Prostate gland (tissue), 2 donors: Measurements from ENCODE around the gene ATE1. TPM values are rescaled to one million over a fixed set of nuclear protein-coding genes. Genes with fewer than 3 reads are reported as not detected.

Experiments
- DNase-seq: peaks from one replicate; pipeline ENCODE4 v3.0.0-alpha.2; 2019; ENCODE audit warnings: low spot score
- H3K27ac ChIP-seq, 2 donors: fragments of 200-600 bp; sonication (generic); 2 replicates each; pipeline ENCODE4 v1.5.1; 2017 to 2019
- H3K27me3 ChIP-seq: fragments of 200-600 bp; sonication (generic); replicated peaks from 2 replicates; pipeline ENCODE4 v1.5.1; 2019; ENCODE audit not compliant: insufficient read depth
- H3K36me3 ChIP-seq, 2 donors: fragments of 200-600 bp; sonication (generic); 1 replicate in 1 of 2; 2 replicates in 1 of 2; pipeline versions ENCODE4 v1.5.1 to v1.8.1; 2017 to 2019
- H3K4me1 ChIP-seq: fragments of 200-600 bp; sonication (generic); replicated peaks from 2 replicates; pipeline ENCODE4 v1.5.1; 2019
- H3K4me3 ChIP-seq, 2 donors: fragments of 200-600 bp; sonication (generic); 2 replicates each; pipeline ENCODE4 v1.5.1; 2017 to 2019
- H3K9me3 ChIP-seq: fragments of 200-600 bp; sonication (generic); 2 replicates; pipeline ENCODE4 v1.5.1; 2017
- CTCF ChIP-seq, 4 experiments: fragments of 200-600 bp in 2 of 4; fragments of 450-650 bp in 2 of 4; sonication (generic) in 2 of 4; IDR thresholded peaks; 1 replicate in 3 of 4; 2 replicates in 1 of 4; pipeline ENCODE4 v1.5.1; 2016 to 2019; ENCODE audit warnings: antibody characterized with exemption in 4 of 4, mild to moderate bottlenecking in 2 of 4, moderate library complexity in 2 of 4
- POLR2A ChIP-seq: fragments of 450-650 bp; IDR thresholded peaks from one replicate; pipeline ENCODE4 v1.6.1; 2016; ENCODE audit warnings: antibody characterized with exemption, mild to moderate bottlenecking
- POLR2AphosphoS5 ChIP-seq: sonication (generic); formaldehyde crosslinking; IDR thresholded peaks from one replicate; pipeline ENCODE4 v1.6.1; 2017; ENCODE audit warnings: antibody characterized with exemption
- whole genome bisulfite sequencing: methylation state at CpG from one replicate; pipeline ENCODE4 v1.1.5; 2018; 5-methylcytosine and 5-hydroxymethylcytosine counted together
- intact Hi-C: fragments of 100-400 bp; cut with DNase I; formaldehyde crosslinking; loops from one replicate; pipeline ENCODE4 v1.14.2; 2022
- total RNA-seq, 2 donors: library from RNA; depleted of rRNA; stranded (reverse); fragments of >200 nt; gene quantifications; one replicate each; pipeline ENCODE4 v1.1.0, GENCODE V29; 2016

ATE1 gene
- total RNA-seq, 2 donors from 2014 or later: 29.9 to 36.2 TPM

GRCh38 chr10:121956111-121957061 is 28.6 kb upstream of the ATE1 start:
- Histone ChIP-seq H3K4me1 (no peaks in the 10 kb centered on the region), H3K27ac (no peak overlapping the region), H3K9me3 (no peaks in the 10 kb centered on the region), H3K36me3 (no peaks in the 10 kb centered on the region), H3K27me3 (no peaks in the 10 kb centered on the region), H3K4me3 (no peak overlapping the region)
- TF ChIP-seq CTCF (IDR thresholded peaks at IDR 0.05) (no peak), POLR2AphosphoS5 (no peak), POLR2A (no peak)
- intact Hi-C loops: no loop called here
- DNase-seq: no peak
- 73% methylated on average over 7 of the region's 7 CpGs for WGBS

DNA sequence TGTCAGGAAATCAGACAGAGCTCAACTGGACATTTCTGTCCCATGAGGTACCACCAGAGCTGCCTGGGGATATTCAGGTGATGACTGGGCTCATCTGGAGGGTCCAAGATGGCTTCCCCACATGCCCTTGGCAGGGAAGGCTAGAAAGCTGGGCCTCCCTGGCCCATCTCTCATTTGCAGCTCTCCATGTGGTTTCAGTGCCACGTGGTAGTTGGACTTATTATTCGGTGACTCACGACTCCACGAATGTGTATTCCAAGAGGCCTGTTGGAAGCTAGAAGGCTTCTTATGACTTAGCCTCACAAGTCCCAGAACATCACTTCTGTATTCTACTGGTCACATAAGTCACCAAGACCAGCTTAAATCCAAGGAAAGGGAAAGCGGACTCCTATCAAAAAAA is 24.4 kb upstream of the ATE1 start:
- peaks cover 6% of the 10 kb centered on the region for H3K4me1 ChIP-seq
- no peak for DNase-seq
- TF ChIP-seq POLR2A (no peak), POLR2AphosphoS5 (no peak)
- H3K27ac ChIP-seq: no peak overlapping the region
- WGBS: 93% methylated on average over 5 of the region's 5 CpGs
- no peaks in the 10 kb centered on the region for H3K27me3 ChIP-seq
- H3K4me3 ChIP-seq: no peak overlapping the region
- intact Hi-C loops: no loop called here
- no peaks in the 10 kb centered on the region for H3K9me3 ChIP-seq
- no peaks in the 10 kb centered on the region for H3K36me3 ChIP-seq

GRCh38 chr10:121949451-121949850 is 21.6 kb upstream of the ATE1 start:
- no peak overlapping the region for H3K4me3 ChIP-seq
- H3K9me3 ChIP-seq: no peaks in the 10 kb centered on the region
- DNase-seq: no peak
- TF ChIP-seq POLR2AphosphoS5 (no peak), CTCF (IDR thresholded peaks at IDR 0.05) (no peak), POLR2A (no peak)
- no peaks in the 10 kb centered on the region for H3K36me3 ChIP-seq
- peaks cover 6% of the 10 kb centered on the region for H3K4me1 ChIP-seq
- H3K27me3 ChIP-seq: no peaks in the 10 kb centered on the region
- 72% methylated on average over 3 of the region's 3 CpGs for WGBS
- intact Hi-C loops: no loop called here
- no peak overlapping the region for H3K27ac ChIP-seq

GRCh38 chr10:121949049-121949448 is 21.2 kb upstream of the ATE1 start:
- intact Hi-C loops: no loop called here
- H3K36me3 ChIP-seq: no peaks in the 10 kb centered on the region
- no peak for TF ChIP-seq CTCF (IDR thresholded peaks at IDR 0.05)
- no peak for TF ChIP-seq POLR2A
- no peak for TF ChIP-seq POLR2AphosphoS5
- no peaks in the 10 kb centered on the region for H3K9me3 ChIP-seq
- H3K27me3 ChIP-seq: no peaks in the 10 kb centered on the region
- DNase-seq: no peak
- H3K4me1 ChIP-seq: peaks cover 6% of the 10 kb centered on the region
- WGBS: 23% methylated on average over 2 of the region's 2 CpGs
- H3K27ac ChIP-seq: no peak overlapping the region
- no peak overlapping the region for H3K4me3 ChIP-seq

- Histone ChIP-seq H3K4me3 (no peak overlapping the region), H3K27ac (no peak overlapping the region), H3K4me1 (peaks cover 6% of the 10 kb centered on the region), H3K36me3 (no peaks in the 10 kb centered on the region), H3K27me3 (no peaks in the 10 kb centered on the region), H3K9me3 (no peaks in the 10 kb centered on the region)
- 86% methylated on average over 7 of the region's 7 CpGs for WGBS
- no peak for DNase-seq
- TF ChIP-seq POLR2AphosphoS5 (no peak), POLR2A (no peak), CTCF (IDR thresholded peaks at IDR 0.05) (no peak)
- intact Hi-C loops: no loop called here
These were observed 19.8 kb upstream of the ATE1 start for GRCh38 chr10:121947343-121948330.
